SK-N-MC (cell line): ENCODE measurements around the gene SOCS1.

Experiments
- FOXP2 ChIP-seq: optimal IDR thresholded peaks from 2 replicates; pipeline ENCODE3; 2011; ENCODE audit warnings: mild to moderate bottlenecking, moderate library complexity; ENCODE audit not compliant: insufficient read depth; ENCODE audit errors: extremely low read length, control extremely low read depth
- POLR2AphosphoS5 ChIP-seq: IDR thresholded peaks from 2 replicates; pipeline ENCODE4 v1.6.1; 2012; ENCODE audit warnings: mild to moderate bottlenecking, low read depth, low read length, borderline replicate concordance

GRCh38 chr16:11235703-11235991 is 20.4 kb downstream of the SOCS1 start:
- TF ChIP-seq FOXP2: no peak
- TF ChIP-seq POLR2AphosphoS5: no peak
